Right cardiac atrium (tissue), 5 donors: ENCODE results near the gene IGFBP4. TPM values are rescaled to one million over a fixed set of nuclear protein-coding genes. Genes with fewer than 3 reads are reported as not detected.
A peak's percentile ranks its signal among the peaks of the same experiment; 100 is the strongest.

Experiments
- ATAC-seq, 2 donors: fragments of 200-7000 bp; cut with Tn5 transposase; one replicate each; pipeline versions ENCODE4 v1.8.0 to v1.9.1; 2020; ENCODE audit warnings: moderate library complexity in 2 of 2, mild to moderate bottlenecking in 1 of 2
- DNase-seq, 3 donors: peaks; one replicate each; pipeline ENCODE4 v3.0.0-alpha.2; 2020
- H3K27ac ChIP-seq: one replicate; pipeline ENCODE4 v1.5.1; 2013; ENCODE audit warnings: mild to moderate bottlenecking, low read length, control low read depth, moderate library complexity
- H3K27me3 ChIP-seq: one replicate; pipeline ENCODE4 v1.6.1; 2013; ENCODE audit not compliant: control insufficient read depth, insufficient read depth
- H3K4me1 ChIP-seq: one replicate; pipeline ENCODE4 v1.6.1; 2013; ENCODE audit warnings: low read length; ENCODE audit not compliant: control insufficient read depth, insufficient read depth
- H3K4me3 ChIP-seq: one replicate; pipeline ENCODE4 v1.5.1; 2013; ENCODE audit warnings: low read length, control low read depth
- H3K9me3 ChIP-seq: one replicate; pipeline ENCODE4 v1.6.1; 2013; ENCODE audit warnings: low read length; ENCODE audit not compliant: control insufficient read depth
- WGBS: extraction: QIAGEN DNeasy Blood & Tissue Kit; methylation state at CpG from one replicate; pipeline ENCODE4 v1.1.7; 2013; 5-methylcytosine and 5-hydroxymethylcytosine counted together
- intact Hi-C, 4 donors: fragments of 100-400 bp; cut with DNase I; formaldehyde crosslinking; loops; one replicate each; pipeline versions ENCODE4 v1.11.0 to v1.14.0; 2022 to 2023
- polyA plus RNA-seq: library from polyadenylated mRNA; stranded (reverse); fragments of 200-250 nt; gene quantifications from one replicate; pipeline ENCODE4 v1.2.3, GENCODE V29; 2013
- total RNA-seq, 4 donors: library from RNA; stranded (reverse); fragmentation: NEBNext Ultra II Directional; extraction: Animal tissue kit (Norgen Biotek cat#: 25700); gene quantifications; one replicate each; pipeline ENCODE4 v1.2.1, GENCODE V29; 2021
- donor health status: healthy with polysubstance abuse.
- donor health status: DM: no; HTN: yes; CAD: no.
- donor health status: DM: no; HTN: no; CAD: no.
- donor health status: DM: no; HTN: yes; CAD: no; lungs with severe emphysema.
- donor health status: DM: yes; HTN: yes; CAD: no.

IGFBP4 gene
- total and polyA plus RNA-seq, 5 donors = 159 to 510 (median 226) TPM

GRCh38 chr17:40415390-40415789, 27.9 kb upstream of the IGFBP4 start:
- WGBS = 58% methylated on average over 3 of the region's 3 CpGs
- H3K4me1 ChIP-seq = no peaks in the 10 kb centered on the region
- H3K9me3 ChIP-seq = no peaks in the 10 kb centered on the region
- intact Hi-C loops = loop anchor here in 3 of 4 donors (5.0 to 10.0 kb wide), 4 partner anchors 51 to 111 kb away; partner anchors contain the start of genes GJD3 (in 2 of the 3) and RARA (in 1 of the 3)
- ATAC-seq (no peak), DNase-seq (no peak)
- no peaks in the 10 kb centered on the region for H3K27me3 ChIP-seq
- no peak overlapping the region for H3K27ac ChIP-seq
- no peak overlapping the region for H3K4me3 ChIP-seq

GRCh38 chr17:40416671-40417070, 26.6 kb upstream of the IGFBP4 start:
- DNase-seq (no peak), ATAC-seq (no peak)
- H3K4me3 ChIP-seq = no peak overlapping the region
- WGBS = 36% methylated on average over 3 of the region's 3 CpGs
- no peaks in the 10 kb centered on the region for H3K27me3 ChIP-seq
- no peaks in the 10 kb centered on the region for H3K9me3 ChIP-seq
- no peaks in the 10 kb centered on the region for H3K4me1 ChIP-seq
- no peak overlapping the region for H3K27ac ChIP-seq
- intact Hi-C loops = loop anchor here in 3 of 4 donors (5.0 to 10.0 kb wide), 4 partner anchors 52 to 112 kb away; partner anchors contain the start of genes GJD3 (in 2 of the 3) and RARA (in 1 of the 3)

GRCh38 chr17:40417258-40417608, 26.0 kb upstream of the IGFBP4 start:
- no peaks in the 10 kb centered on the region for H3K4me1 ChIP-seq
- DNase-seq = no peak
- under 1% methylated on average over 21 of the region's 21 CpGs for WGBS
- ATAC-seq = no peak
- no peaks in the 10 kb centered on the region for H3K9me3 ChIP-seq
- peak overlapping the region; percentile 40 for H3K4me3 ChIP-seq
- intact Hi-C loops = loop anchor here in 3 of 4 donors (5.0 to 10.0 kb wide), 4 partner anchors 52 to 112 kb away; partner anchors contain the start of genes GJD3 (in 2 of the 3) and RARA (in 1 of the 3)
- H3K27me3 ChIP-seq = no peaks in the 10 kb centered on the region
- H3K27ac ChIP-seq = no peak overlapping the region

- peak; percentile 93 to 95 (median 93) for DNase-seq
- intact Hi-C loops = loop anchor here in 3 of 4 donors (5.0 to 10.0 kb wide), 4 partner anchors 53 to 113 kb away; partner anchors contain the start of genes GJD3 (in 2 of the 3) and RARA (in 1 of the 3)
- H3K9me3 ChIP-seq = no peaks in the 10 kb centered on the region
- peak; percentile 100 for ATAC-seq
- H3K27ac ChIP-seq = peak within 1 kb of the TSS; percentile 13
- WGBS = under 1% methylated on average over 49 of the region's 49 CpGs
- peak within 1 kb of the TSS; percentile 50 for H3K4me3 ChIP-seq
- no peaks in the 10 kb centered on the region for H3K27me3 ChIP-seq
- no peaks in the 10 kb centered on the region for H3K4me1 ChIP-seq
Observed at GRCh38 chr17:40417609-40418427, 25.4 kb upstream of the IGFBP4 start, which contains the start of gene TOP2A. TSS of gene TOP2A (minus strand) at chr17:40417896. CDS start at chr17:40417791, 105 bp downstream.

GRCh38 chr17:40418428-40418706, 24.9 kb upstream of the IGFBP4 start:
- Histone ChIP-seq H3K4me1 (no peaks in the 10 kb centered on the region), H3K4me3 (peak overlapping the region; percentile 50), H3K9me3 (no peaks in the 10 kb centered on the region), H3K27ac (peak overlapping the region; percentile 13), H3K27me3 (no peaks in the 10 kb centered on the region)
- DNase-seq = peak; percentile 48 to 81 (median 61)
- ATAC-seq = no peak
- intact Hi-C loops = loop anchor here in 3 of 4 donors (5.0 to 10.0 kb wide), 4 partner anchors 54 to 114 kb away; partner anchors contain the start of genes GJD3 (in 2 of the 3) and RARA (in 1 of the 3)
- WGBS = 67% methylated on average over 16 of the region's 16 CpGs

GRCh38 chr17:40419559-40420331, 23.5 kb upstream of the IGFBP4 start:
- H3K4me3 ChIP-seq = no peak overlapping the region
- DNase-seq (no peak), ATAC-seq (no peak)
- intact Hi-C loops = loop anchor here in 3 of 4 donors (5.0 to 10.0 kb wide), 4 partner anchors 55 to 115 kb away; partner anchors contain the start of genes GJD3 (in 2 of the 3) and RARA (in 1 of the 3)
- WGBS = 58% methylated on average over 11 of the region's 11 CpGs
- no peaks in the 10 kb centered on the region for H3K27me3 ChIP-seq
- no peak overlapping the region for H3K27ac ChIP-seq
- H3K4me1 ChIP-seq = no peaks in the 10 kb centered on the region
- no peaks in the 10 kb centered on the region for H3K9me3 ChIP-seq

- H3K4me1 ChIP-seq = no peaks in the 10 kb centered on the region
- no peaks in the 10 kb centered on the region for H3K9me3 ChIP-seq
- no peak overlapping the region for H3K4me3 ChIP-seq
- no peak for DNase-seq
- intact Hi-C loops = no loop called here
- 83% methylated on average over 3 of the region's 3 CpGs for WGBS
- H3K27ac ChIP-seq = no peak overlapping the region
- no peaks in the 10 kb centered on the region for H3K27me3 ChIP-seq
- no peak for ATAC-seq
Observed at GRCh38 chr17:40422990-40423633, 20.1 kb upstream of the IGFBP4 start.

GRCh38 chr17:40425741-40426140, 17.5 kb upstream of the IGFBP4 start:
- ATAC-seq = no peak
- Histone ChIP-seq H3K27ac (no peak overlapping the region), H3K9me3 (no peaks in the 10 kb centered on the region), H3K27me3 (no peaks in the 10 kb centered on the region), H3K4me3 (no peak overlapping the region), H3K4me1 (no peaks in the 10 kb centered on the region)
- 66% methylated on average over 4 of the region's 4 CpGs for WGBS
- intact Hi-C loops = no loop called here
- DNase-seq = no peak

GRCh38 chr17:40427002-40427491, 16.2 kb upstream of the IGFBP4 start:
- intact Hi-C loops = no loop called here
- H3K4me1 ChIP-seq = no peaks in the 10 kb centered on the region
- H3K27me3 ChIP-seq = no peaks in the 10 kb centered on the region
- no peak for ATAC-seq
- no peak for DNase-seq
- H3K4me3 ChIP-seq = no peak overlapping the region
- H3K9me3 ChIP-seq = no peaks in the 10 kb centered on the region
- no peak overlapping the region for H3K27ac ChIP-seq
